Endothelial cell of umbilical vein (primary cell): ENCODE measurements around the gene WHRN. TPM values are rescaled to one million over a fixed set of nuclear protein-coding genes. Genes with fewer than 3 reads are reported as not detected.

ENCODE experiments used
- BruUV-seq: library from RNA; stranded (reverse); fragments of 400-500 nt; replicated peaks from 2 replicates; lab custom pipeline; 2021; lab: Mats Ljungman, UMichigan
- CTCF ChIA-PET: fragments of 300-600, 350-600 bp; sonication (Branson Sonifier 250); formaldehyde crosslinking; loops from one replicate; lab custom pipeline; 2021; ENCODE audit warnings: antibody characterized with exemption, inconsistent platforms; lab: Charles Lee
- POLR2A ChIA-PET: fragments of 300-600, 350-600 bp; sonication (Branson Sonifier 250); formaldehyde crosslinking; loops from one replicate; lab custom pipeline; 2021; ENCODE audit warnings: antibody characterized with exemption, inconsistent platforms; lab: Charles Lee
- DNase-seq: peaks from one replicate; pipeline ENCODE4 v3.0.0-alpha.2; 2011; ENCODE audit warnings: low read depth, low spot score
- FAIRE-seq: peaks from 2 replicates; lab custom pipeline; 2011; peaks lifted over from hg19 to GRCh38; lab: Jason Lieb, UNC
- H2AFZ ChIP-seq: 2 replicates; pipeline ENCODE4 v1.6.0; 2012; ENCODE audit warnings: low read depth, low read length, control low read depth, inconsistent platforms
- H3K27ac ChIP-seq: 2 replicates; pipeline ENCODE4 v1.5.1; 2011; ENCODE audit warnings: low read depth, mild to moderate bottlenecking, control low read depth, low read length, moderate library complexity; ENCODE audit not compliant: insufficient read depth
- H3K27me3 ChIP-seq, 2 experiments: 2 replicates each; pipeline versions ENCODE4 v1.6.0 to v1.6.1; 2011; ENCODE audit warnings: low read length in 2 of 2, mixed read lengths in 1 of 2; ENCODE audit not compliant: control insufficient read depth in 2 of 2, insufficient read depth in 2 of 2
- H3K36me3 ChIP-seq, 2 experiments: 2 replicates in 1 of 2; 3 replicates in 1 of 2; pipeline ENCODE4 v1.5.1; 2011; ENCODE audit warnings: low read length in 2 of 2, mild to moderate bottlenecking in 1 of 2, moderate library complexity in 1 of 2; ENCODE audit not compliant: control insufficient read depth in 2 of 2, insufficient read depth in 2 of 2; ENCODE audit errors: extremely low read depth in 1 of 2
- H3K4me1 ChIP-seq: 3 replicates; pipeline ENCODE4 v1.5.1; 2011; ENCODE audit warnings: mild to moderate bottlenecking, low read length; ENCODE audit not compliant: control insufficient read depth, insufficient read depth; ENCODE audit errors: extremely low read depth
- H3K4me2 ChIP-seq: 2 replicates; pipeline ENCODE4 v1.6.1; 2011; ENCODE audit warnings: low read length, control low read depth, mixed read lengths; ENCODE audit not compliant: insufficient read depth
- H3K4me3 ChIP-seq, 3 experiments: fragments of 200-600 bp in 1 of 3; sonication (generic), shearing (Covaris generic) in 1 of 3; replicated peaks in 1 of 3; 2 replicates each; pipeline ENCODE4 v1.5.1; 2011 to 2016; ENCODE audit warnings: control low read depth in 3 of 3, low read length in 3 of 3, mild to moderate bottlenecking in 2 of 3, inconsistent platforms in 1 of 3, low read depth in 1 of 3, moderate library complexity in 1 of 3; ENCODE audit not compliant: insufficient read depth in 1 of 3
- H3K79me2 ChIP-seq: 2 replicates; pipeline ENCODE4 v1.6.0; 2012; ENCODE audit warnings: low read length, inconsistent platforms; ENCODE audit not compliant: control insufficient read depth, insufficient read depth
- H3K9ac ChIP-seq: replicated peaks from 2 replicates; pipeline ENCODE3; 2011; ENCODE audit warnings: low read length, control low read depth; ENCODE audit not compliant: insufficient read depth; ENCODE audit errors: extremely low read depth
- H3K9me1 ChIP-seq: replicated peaks from 3 replicates; pipeline ENCODE4 v1.6.0; 2011; ENCODE audit warnings: mild to moderate bottlenecking, low read length; ENCODE audit not compliant: control insufficient read depth, insufficient read depth; ENCODE audit errors: extremely low read depth
- H3K9me3 ChIP-seq: replicated peaks from 2 replicates; pipeline ENCODE4 v1.5.1; 2012; ENCODE audit warnings: low read length, inconsistent platforms; ENCODE audit not compliant: control insufficient read depth, insufficient read depth
- H4K20me1 ChIP-seq: replicated peaks from 2 replicates; pipeline ENCODE3; 2011; ENCODE audit warnings: mild to moderate bottlenecking, low read length; ENCODE audit not compliant: control insufficient read depth, insufficient read depth; ENCODE audit errors: extremely low read depth
- EZH2 ChIP-seq: IDR thresholded peaks from 2 replicates; pipeline ENCODE4 v1.6.1; 2012; ENCODE audit warnings: borderline replicate concordance, low read depth, mild to moderate bottlenecking, moderate library complexity, low read length, inconsistent platforms; ENCODE audit not compliant: severe bottlenecking
- FOS ChIP-seq: IDR thresholded peaks from 2 replicates; pipeline ENCODE4 v1.6.1; 2011; ENCODE audit warnings: mild to moderate bottlenecking, low read length, moderate library complexity, borderline replicate concordance; ENCODE audit not compliant: insufficient read depth
- GATA2 ChIP-seq: IDR thresholded peaks from 2 replicates; pipeline ENCODE4 v1.7.0; 2011; ENCODE audit warnings: low read depth, mild to moderate bottlenecking, moderate library complexity, mixed read lengths, low read length; ENCODE audit not compliant: insufficient read length, insufficient read depth
- JUN ChIP-seq: IDR thresholded peaks from 2 replicates; pipeline ENCODE4 v1.6.1; 2011; ENCODE audit warnings: borderline replicate concordance, low read depth; ENCODE audit not compliant: insufficient read length, insufficient read depth
- MYC ChIP-seq: IDR thresholded peaks from one replicate; pipeline ENCODE4 v1.6.1; 2011; ENCODE audit warnings: mild to moderate bottlenecking, low read depth, low read length
- POLR2A ChIP-seq: IDR thresholded peaks from 2 replicates; pipeline ENCODE4 v1.6.1; 2012; ENCODE audit warnings: low read depth, mild to moderate bottlenecking, control low read depth, low read length
- POLR2AphosphoS5 ChIP-seq: IDR thresholded peaks from 2 replicates; pipeline ENCODE4 v1.6.1; 2012; ENCODE audit warnings: low read depth, mild to moderate bottlenecking, control low read depth, low read length, moderate library complexity; ENCODE audit not compliant: insufficient read depth
- dilution Hi-C: fragments of 300-500 bp; cut with MboI; formaldehyde crosslinking; loops from one replicate; pipeline ENCODE4 v1.15.0; 2019; ENCODE audit warnings: low sequenced_read_pairs; ENCODE audit not compliant: extremely low pct_ligation_motif_present
- intact Hi-C: fragments of 100-400 bp; cut with micrococcal nuclease; formaldehyde crosslinking; loops from one replicate; pipeline ENCODE4 v1.10.0; 2022
- polyA plus RNA-seq, 4 experiments: library from polyadenylated mRNA; depleted of rRNA in 3 of 4; stranded (reverse) in 3 of 4; unstranded in 1 of 4; fragments of >200 nt; gene quantifications; 2 replicates each; pipeline versions ENCODE4 v1.2.1 to v1.2.3, GENCODE V29; 2011 to 2012; ENCODE audit warnings: missing spikeins in 1 of 4
- total RNA-seq: library from RNA; stranded (reverse); gene quantifications from 2 replicates; pipeline ENCODE4 v1.2.3, GENCODE V29; 2021
- TF ChIP-seq, protein P1 (sequence below), 2 donors: IDR thresholded peaks; 1 replicate in 1 of 2; 2 replicates in 1 of 2; pipeline ENCODE4 v1.5.1; 2011; ENCODE audit warnings: low read length in 2 of 2, mild to moderate bottlenecking in 2 of 2, moderate library complexity in 2 of 2, control low read depth in 1 of 2, inconsistent platforms in 1 of 2, low read depth in 1 of 2; ENCODE audit not compliant: insufficient read depth in 1 of 2; ENCODE audit errors: extremely low read depth in 1 of 2
- TF ChIP-seq, protein P2 (sequence below): IDR thresholded peaks from 2 replicates; pipeline ENCODE4 v1.6.1; 2011; ENCODE audit not compliant: insufficient read depth, insufficient read length

Gene WHRN
- total and polyA plus RNA-seq, 2 donors (not counting 3 experiments of a cell fraction or from before 2014, with no cell fraction given) = 0.35 to 0.69 TPM

DNA sequence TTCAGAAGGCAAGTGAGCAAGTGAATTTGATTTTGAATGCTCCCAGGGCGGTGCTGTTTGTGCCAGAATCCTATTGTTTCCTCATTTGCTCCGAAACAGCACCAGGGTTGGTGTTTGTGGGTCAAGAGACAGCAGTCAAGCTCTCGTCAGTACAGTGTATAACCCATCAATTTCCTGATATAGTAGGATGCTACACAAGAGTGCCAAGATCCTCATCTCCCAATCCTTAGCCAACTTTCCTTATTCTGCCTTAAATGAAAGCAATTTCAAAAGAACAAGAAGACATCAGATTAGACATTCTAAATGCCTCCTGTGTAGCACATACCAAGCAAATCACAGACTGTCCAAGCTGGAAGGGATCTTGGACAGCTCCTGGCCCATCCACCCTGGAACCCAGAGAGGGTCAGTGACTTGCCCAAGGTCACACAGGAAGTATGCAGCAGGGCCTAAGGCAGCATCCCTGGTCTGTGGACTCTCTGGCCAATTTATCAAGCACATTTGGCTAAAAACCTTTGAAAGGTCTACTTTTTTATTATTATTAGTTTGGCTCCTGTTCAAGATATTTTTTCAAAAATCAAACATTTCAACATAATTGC lies 4.5 kb downstream of the WHRN start:
- H3K27ac ChIP-seq = no peak overlapping the region
- POLR2A ChIA-PET = no interaction called here
- DNase-seq (no peak), FAIRE-seq (no peak)
- no peak overlapping the region for H3K9ac ChIP-seq
- intact Hi-C loops = loop anchor here (10.0 kb wide), 1 partner anchor 166 kb away; no protein-coding TSS in a partner anchor
- H3K4me2 ChIP-seq = no peak overlapping the region
- H3K9me3 ChIP-seq = no peaks in the 10 kb centered on the region
- CTCF ChIA-PET = interaction anchor here (1.3 to 2.4 kb wide), 3 partner anchors 10 to 153 kb away, joined by 3 to 7 read pairs (median 5); no protein-coding TSS in a partner anchor
- dilution Hi-C loops = no loop called here
- H4K20me1 ChIP-seq = no peaks in the 10 kb centered on the region
- H3K79me2 ChIP-seq = no peaks in the 10 kb centered on the region
- H3K4me1 ChIP-seq = peaks cover 5% of the 10 kb centered on the region
- no TSS peak for BruUV-seq
- H2AFZ ChIP-seq = no peak overlapping the region
- no peak overlapping the region for H3K4me3 ChIP-seq
- no peak for TF ChIP-seq GATA2
- TF ChIP-seq JUN = no peak
- TF ChIP-seq MYC = no peak
- TF ChIP-seq FOS = no peak
- TF ChIP-seq POLR2AphosphoS5 = no peak
- no peak for TF ChIP-seq EZH2
- TF ChIP-seq, protein P1, sequence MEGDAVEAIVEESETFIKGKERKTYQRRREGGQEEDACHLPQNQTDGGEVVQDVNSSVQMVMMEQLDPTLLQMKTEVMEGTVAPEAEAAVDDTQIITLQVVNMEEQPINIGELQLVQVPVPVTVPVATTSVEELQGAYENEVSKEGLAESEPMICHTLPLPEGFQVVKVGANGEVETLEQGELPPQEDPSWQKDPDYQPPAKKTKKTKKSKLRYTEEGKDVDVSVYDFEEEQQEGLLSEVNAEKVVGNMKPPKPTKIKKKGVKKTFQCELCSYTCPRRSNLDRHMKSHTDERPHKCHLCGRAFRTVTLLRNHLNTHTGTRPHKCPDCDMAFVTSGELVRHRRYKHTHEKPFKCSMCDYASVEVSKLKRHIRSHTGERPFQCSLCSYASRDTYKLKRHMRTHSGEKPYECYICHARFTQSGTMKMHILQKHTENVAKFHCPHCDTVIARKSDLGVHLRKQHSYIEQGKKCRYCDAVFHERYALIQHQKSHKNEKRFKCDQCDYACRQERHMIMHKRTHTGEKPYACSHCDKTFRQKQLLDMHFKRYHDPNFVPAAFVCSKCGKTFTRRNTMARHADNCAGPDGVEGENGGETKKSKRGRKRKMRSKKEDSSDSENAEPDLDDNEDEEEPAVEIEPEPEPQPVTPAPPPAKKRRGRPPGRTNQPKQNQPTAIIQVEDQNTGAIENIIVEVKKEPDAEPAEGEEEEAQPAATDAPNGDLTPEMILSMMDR (IDR thresholded peaks at IDR 0.05; ENCODE audit: extremely low read depth in 1 of 2, insufficient read depth in 1 of 2, low read depth in 1 of 2, low read length in 2 of 2) = no peak
- no peak for TF ChIP-seq POLR2A
- TF ChIP-seq, protein P2, sequence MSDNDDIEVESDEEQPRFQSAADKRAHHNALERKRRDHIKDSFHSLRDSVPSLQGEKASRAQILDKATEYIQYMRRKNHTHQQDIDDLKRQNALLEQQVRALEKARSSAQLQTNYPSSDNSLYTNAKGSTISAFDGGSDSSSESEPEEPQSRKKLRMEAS = no peak
- H3K36me3 ChIP-seq = no peaks in the 10 kb centered on the region
- no peaks in the 10 kb centered on the region for H3K9me1 ChIP-seq
- H3K27me3 ChIP-seq = peaks cover 41 to 63% of the 10 kb centered on the region in 2 experiments
